Measurements from ENCODE around the gene SECISBP2. TPM values are rescaled to one million over a fixed set of nuclear protein-coding genes. Genes with fewer than 3 reads are reported as not detected.
"Not testable (repeated sequence)": the region's sequence is repeated elsewhere in the genome, so short reads cannot be mapped to it uniquely, and the experiment has no call there.

SECISBP2 gene
- total RNA-seq, 5 donors from 2014 or later (not counting 1 experiment from before 2014, with no cell fraction given) = 78.8 to 132 (median 87.5) TPM

DNA sequence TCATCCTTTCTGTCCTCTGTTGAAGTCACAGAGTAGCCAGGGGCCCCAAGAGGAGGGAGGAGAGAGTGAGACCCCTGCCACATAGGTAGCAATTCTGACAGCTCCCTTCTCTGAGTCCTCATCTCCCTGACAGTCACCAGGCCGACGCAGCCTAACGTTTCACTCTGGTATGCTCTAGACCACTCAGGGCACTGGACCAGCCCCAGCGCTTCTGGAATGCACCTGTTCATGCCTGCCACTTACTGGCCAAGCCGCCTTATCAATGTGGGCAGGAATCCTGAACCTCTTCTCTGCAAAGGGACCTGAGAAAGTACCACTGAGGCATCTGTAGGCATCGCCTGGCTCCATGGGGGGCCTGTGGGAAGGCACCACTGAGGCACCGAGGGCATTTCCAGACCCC, 50.2 kb downstream of the SECISBP2 start:
- Histone ChIP-seq H3K27ac (ENCODE audit: low read length) (peak overlapping the region; percentile 14), H3K36me3 (ENCODE audit: control insufficient read depth in 2 of 2, extremely low read depth in 1 of 2, insufficient read depth in 1 of 2, low read length in 1 of 2) (peaks cover 0 to 5% of the 10 kb centered on the region in 2 donors), H3K4me1 (ENCODE audit: control insufficient read depth in 1 of 2, extremely low read depth in 1 of 2, insufficient read depth in 2 of 2, low read length in 2 of 2) (peaks cover 0 to 40% of the 10 kb centered on the region in 2 experiments), H3K27me3 (replicated peaks in 1 of 2; ENCODE audit: control insufficient read depth in 2 of 2, extremely low read depth in 1 of 2, insufficient read depth in 2 of 2, low read length in 1 of 2) (no peaks in the 10 kb centered on the region), H3K4me3 (ENCODE audit: control insufficient read depth in 1 of 2, extremely low read depth in 1 of 2, low read length in 1 of 2) (no peak overlapping the region), H3K9me3 (no peaks in the 10 kb centered on the region)
- Mint-ChIP-seq H3K4me1 (peaks cover 7 to 13% (median 10%) of the 10 kb centered on the region in 3 donors), H3K27me3 (no peaks in the 10 kb centered on the region), H3K27ac (peak overlapping the region in 1 of 2 donors; percentile 61), H3K9me3 (no peaks in the 10 kb centered on the region), H3K4me3 (no peak overlapping the region), H3K36me3 (peaks cover 3% of the 10 kb centered on the region)
- ChIA-PET CTCF (no interaction called here), POLR2A (no interaction called here)
- ATAC-seq (replicated peaks in 1 of 4) (no peak), DNase-seq (no peak)
- WGBS (ENCODE audit: insufficient coverage) = 92% methylated on average over 7 of the region's 7 CpGs

DNA sequence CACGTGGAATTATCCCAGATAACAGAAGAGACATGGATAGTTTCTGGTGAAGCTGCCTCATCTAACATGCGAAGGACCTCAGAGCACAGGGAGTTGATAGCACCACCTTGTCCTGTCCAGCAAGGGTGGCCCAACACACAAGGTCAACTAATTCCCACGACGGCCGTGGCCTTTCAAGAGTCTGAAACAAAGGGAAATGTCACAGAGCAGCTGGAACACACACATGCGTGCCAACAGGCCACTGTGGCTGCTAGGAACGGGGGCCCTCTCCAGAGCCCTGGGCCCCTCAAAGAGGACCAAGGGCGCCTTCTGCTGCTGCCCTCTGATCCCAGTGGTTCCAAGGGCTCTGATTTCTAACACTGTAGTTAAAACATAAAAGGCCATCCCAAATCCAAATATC, 50.7 kb downstream of the SECISBP2 start:
- 97% methylated on average over 7 of the region's 8 CpGs for WGBS (ENCODE audit: insufficient coverage)

DNA sequence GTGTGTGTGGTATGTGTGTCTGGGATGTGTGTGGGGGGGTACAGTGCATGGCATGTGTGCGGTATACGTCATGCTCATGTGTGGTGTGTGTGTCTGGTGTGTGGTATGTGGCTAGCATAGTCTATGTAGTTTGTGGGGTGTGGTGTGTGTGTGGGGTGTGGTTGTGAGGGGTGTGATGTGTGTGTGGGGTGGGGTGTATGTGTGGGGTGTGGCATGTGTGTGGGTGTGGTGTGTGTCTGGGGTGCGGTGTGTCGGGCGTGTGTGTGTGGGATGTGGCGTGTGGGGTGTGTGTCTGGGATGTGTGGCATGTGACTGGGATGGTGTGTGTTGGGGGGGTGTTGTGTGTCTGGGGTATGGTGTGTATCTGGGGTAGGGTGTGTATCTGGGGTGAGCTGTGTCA, 52.3 kb downstream of the SECISBP2 start:
- Histone ChIP-seq H3K4me1 (ENCODE audit: control insufficient read depth in 1 of 2, extremely low read depth in 1 of 2, insufficient read depth in 2 of 2, low read length in 2 of 2) (peaks cover 3 to 60% of the 10 kb centered on the region in 2 experiments), H3K27me3 (replicated peaks in 1 of 2; ENCODE audit: control insufficient read depth in 2 of 2, extremely low read depth in 1 of 2, insufficient read depth in 2 of 2, low read length in 1 of 2) (no peaks in the 10 kb centered on the region), H3K27ac (ENCODE audit: low read length) (peak overlapping the region; percentile 34), H3K4me3 (ENCODE audit: control insufficient read depth in 1 of 2, extremely low read depth in 1 of 2, low read length in 1 of 2) (no peak overlapping the region), H3K36me3 (ENCODE audit: control insufficient read depth in 2 of 2, extremely low read depth in 1 of 2, insufficient read depth in 1 of 2, low read length in 1 of 2) (peaks cover 0 to 7% of the 10 kb centered on the region in 2 donors), H3K9me3 (no peaks in the 10 kb centered on the region)
- 89% methylated on average over 6 of the region's 6 CpGs for WGBS (ENCODE audit: insufficient coverage)
- Mint-ChIP-seq H3K27me3 (no peaks in the 10 kb centered on the region), H3K36me3 (no peaks in the 10 kb centered on the region), H3K4me3 (no peak overlapping the region), H3K4me1 (peaks cover 22 to 31% (median 23%) of the 10 kb centered on the region in 3 donors), H3K27ac (no peak overlapping the region), H3K9me3 (no peaks in the 10 kb centered on the region)
- ChIA-PET CTCF (no interaction called here), POLR2A (no interaction called here)
- no peak for ATAC-seq (replicated peaks in 1 of 4)
- DNase-seq = no peak

More for the DNA sequence above, 50.7 kb downstream of the SECISBP2 start:
- no peak for DNase-seq
- Histone ChIP-seq H3K27me3 (replicated peaks in 1 of 2; ENCODE audit: control insufficient read depth in 2 of 2, extremely low read depth in 1 of 2, insufficient read depth in 2 of 2, low read length in 1 of 2) (no peaks in the 10 kb centered on the region), H3K36me3 (ENCODE audit: control insufficient read depth in 2 of 2, extremely low read depth in 1 of 2, insufficient read depth in 1 of 2, low read length in 1 of 2) (peaks cover 0 to 5% of the 10 kb centered on the region in 2 donors), H3K27ac (ENCODE audit: low read length) (peak overlapping the region; percentile 14), H3K9me3 (no peaks in the 10 kb centered on the region), H3K4me1 (ENCODE audit: control insufficient read depth in 1 of 2, extremely low read depth in 1 of 2, insufficient read depth in 2 of 2, low read length in 2 of 2) (peaks cover 0 to 44% of the 10 kb centered on the region in 2 experiments), H3K4me3 (ENCODE audit: control insufficient read depth in 1 of 2, extremely low read depth in 1 of 2, low read length in 1 of 2) (no peak overlapping the region)
- POLR2A ChIA-PET = no interaction called here
- peaks cover 3% of the 10 kb centered on the region for H3K36me3 Mint-ChIP-seq
- peak overlapping the region in 1 of 2 donors; percentile 61 for H3K27ac Mint-ChIP-seq
- ATAC-seq (replicated peaks in 1 of 4) = no peak
- no peak overlapping the region for H3K4me3 Mint-ChIP-seq
- CTCF ChIA-PET = no interaction called here
- H3K4me1 Mint-ChIP-seq = peaks cover 10 to 18% (median 10%) of the 10 kb centered on the region in 3 donors
- no peaks in the 10 kb centered on the region for H3K9me3 Mint-ChIP-seq
- H3K27me3 Mint-ChIP-seq = no peaks in the 10 kb centered on the region

DNA sequence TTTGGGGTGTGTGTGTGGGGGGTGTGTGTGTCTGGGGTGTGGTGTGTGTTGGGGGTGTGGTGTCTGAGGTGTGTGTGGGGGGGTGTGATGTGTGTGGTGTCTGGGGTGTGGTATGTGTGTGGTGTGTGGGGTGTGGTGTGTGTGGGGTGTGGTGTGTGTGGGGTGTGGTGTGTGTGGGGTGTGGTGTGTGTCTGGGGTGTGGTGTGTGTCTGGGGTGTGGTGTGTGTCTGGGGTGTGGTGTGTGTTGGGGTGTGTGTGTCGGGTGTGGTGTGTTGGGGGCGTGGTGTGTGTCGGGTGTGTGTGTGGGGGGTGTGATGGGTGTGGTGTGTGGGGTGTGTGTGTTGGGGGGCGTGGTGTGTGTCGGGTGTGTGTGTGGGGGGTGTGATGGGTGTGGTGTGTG, 53.5 kb downstream of the SECISBP2 start:
- peak overlapping the region; percentile 18 for H3K27ac ChIP-seq (ENCODE audit: low read length)
- CTCF ChIA-PET; H3K4me3 ChIP-seq (ENCODE audit: control insufficient read depth in 1 of 2, extremely low read depth in 1 of 2, low read length in 1 of 2); H3K27me3 ChIP-seq (replicated peaks in 1 of 2; ENCODE audit: control insufficient read depth in 2 of 2, extremely low read depth in 1 of 2, insufficient read depth in 2 of 2, low read length in 1 of 2); POLR2A ChIA-PET; H3K27ac Mint-ChIP-seq; H3K9me3 ChIP-seq; H3K36me3 Mint-ChIP-seq; H3K27me3 Mint-ChIP-seq; H3K4me3 Mint-ChIP-seq; ATAC-seq (replicated peaks in 1 of 4); H3K9me3 Mint-ChIP-seq: not testable (repeated sequence)
- H3K4me1 Mint-ChIP-seq = peaks cover 31 to 41% (median 33%) of the 10 kb centered on the region in 3 donors
- 59% methylated on average over 2 of the region's 5 CpGs for WGBS (ENCODE audit: insufficient coverage)
- H3K36me3 ChIP-seq (ENCODE audit: control insufficient read depth in 2 of 2, extremely low read depth in 1 of 2, insufficient read depth in 1 of 2, low read length in 1 of 2) = peaks cover 3 to 13% of the 10 kb centered on the region in 2 donors
- peak in 1 of 35 experiments; percentile 11 for DNase-seq
- peaks cover 4 to 72% of the 10 kb centered on the region in 2 experiments for H3K4me1 ChIP-seq (ENCODE audit: control insufficient read depth in 1 of 2, extremely low read depth in 1 of 2, insufficient read depth in 2 of 2, low read length in 2 of 2)

DNA sequence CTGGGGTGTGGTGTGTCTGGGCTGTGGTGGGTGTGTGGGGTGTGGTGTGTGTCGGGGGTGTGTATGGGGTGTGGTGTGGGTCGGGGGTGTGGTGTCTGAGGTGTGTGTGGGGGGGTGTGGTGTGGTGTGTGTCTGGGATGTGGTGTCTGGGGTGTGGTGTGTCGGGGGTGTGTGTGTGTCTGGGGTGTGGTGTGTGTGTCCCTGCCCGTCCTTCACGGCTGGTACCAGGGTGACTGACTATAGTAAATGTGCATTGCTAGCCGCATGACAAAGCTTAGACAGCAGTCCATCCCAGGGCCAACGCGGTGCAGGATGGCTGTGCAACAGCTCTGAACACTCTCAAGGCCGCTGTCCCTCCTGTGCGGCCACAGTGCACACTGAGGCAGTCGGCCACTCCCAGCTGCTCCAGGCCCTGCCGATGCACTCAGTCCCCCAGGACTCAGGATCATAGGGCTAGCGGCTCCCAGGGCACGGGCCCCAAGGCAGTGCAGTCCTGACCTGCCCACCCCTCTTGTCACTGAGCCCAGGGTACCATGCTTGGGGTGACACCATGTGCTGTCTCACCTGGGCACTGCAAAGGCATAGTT, 54.0 kb downstream of the SECISBP2 start:
- 61% methylated on average over 14 of the region's 14 CpGs for WGBS (ENCODE audit: insufficient coverage)
- Mint-ChIP-seq H3K9me3 (no peaks in the 10 kb centered on the region), H3K4me1 (peaks cover 36 to 45% (median 37%) of the 10 kb centered on the region in 3 donors), H3K4me3 (peak overlapping the region in 1 of 3 donors; percentile 12), H3K36me3 (peaks cover 8% of the 10 kb centered on the region), H3K27me3 (no peaks in the 10 kb centered on the region), H3K27ac (peak overlapping the region; percentile 52 to 82)
- ATAC-seq (replicated peaks in 1 of 4) = peak; percentile 35 to 60 (median 56)
- no peaks in the 10 kb centered on the region for H3K27me3 ChIP-seq (replicated peaks in 1 of 2; ENCODE audit: control insufficient read depth in 2 of 2, extremely low read depth in 1 of 2, insufficient read depth in 2 of 2, low read length in 1 of 2)
- H3K9me3 ChIP-seq = no peaks in the 10 kb centered on the region
- ChIA-PET POLR2A (no interaction called here), CTCF (no interaction called here)
- peaks cover 5 to 18% of the 10 kb centered on the region in 2 donors for H3K36me3 ChIP-seq (ENCODE audit: control insufficient read depth in 2 of 2, extremely low read depth in 1 of 2, insufficient read depth in 1 of 2, low read length in 1 of 2)
- peak overlapping the region; percentile 10 for H3K27ac ChIP-seq (ENCODE audit: low read length)
- no peak overlapping the region for H3K4me3 ChIP-seq (ENCODE audit: control insufficient read depth in 1 of 2, extremely low read depth in 1 of 2, low read length in 1 of 2)
- peaks cover 4 to 72% of the 10 kb centered on the region in 2 experiments for H3K4me1 ChIP-seq (ENCODE audit: control insufficient read depth in 1 of 2, extremely low read depth in 1 of 2, insufficient read depth in 2 of 2, low read length in 2 of 2)
- peak in 30 of 35 experiments; percentile 22 to 56 (median 34) for DNase-seq

DNA sequence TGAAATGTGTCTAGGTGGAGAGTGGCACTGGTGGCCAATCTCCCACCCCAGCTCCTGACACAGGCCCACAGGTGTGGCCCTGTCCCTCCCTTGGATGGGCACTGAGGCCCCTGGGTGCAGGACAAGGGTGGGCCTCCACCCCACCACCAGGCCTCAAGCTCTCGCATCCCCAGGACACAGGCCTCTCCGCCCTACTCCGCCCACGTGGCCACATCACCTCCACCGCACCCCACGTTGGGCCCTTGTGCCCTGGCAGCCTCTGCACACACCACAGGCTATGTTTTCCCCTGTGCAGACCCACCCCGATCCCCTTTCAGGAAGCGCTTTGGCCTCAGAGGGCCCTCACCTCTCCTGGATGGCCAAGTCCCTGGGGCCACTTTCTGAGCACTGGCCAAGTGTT, 54.7 kb downstream of the SECISBP2 start:
- CTCF ChIA-PET = no interaction called here
- peaks cover 4 to 66% of the 10 kb centered on the region in 2 experiments for H3K4me1 ChIP-seq (ENCODE audit: control insufficient read depth in 1 of 2, extremely low read depth in 1 of 2, insufficient read depth in 2 of 2, low read length in 2 of 2)
- POLR2A ChIA-PET = no interaction called here
- WGBS (ENCODE audit: insufficient coverage) = 90% methylated on average over 8 of the region's 8 CpGs
- H3K27me3 ChIP-seq (replicated peaks in 1 of 2; ENCODE audit: control insufficient read depth in 2 of 2, extremely low read depth in 1 of 2, insufficient read depth in 2 of 2, low read length in 1 of 2) = no peaks in the 10 kb centered on the region
- H3K9me3 Mint-ChIP-seq = no peaks in the 10 kb centered on the region
- no peak overlapping the region for H3K4me3 Mint-ChIP-seq
- no peaks in the 10 kb centered on the region for H3K27me3 Mint-ChIP-seq
- ATAC-seq (replicated peaks in 1 of 4) (peak; percentile 3 to 15 (median 6)), DNase-seq (no peak)
- peak overlapping the region; percentile 82 to 83 for H3K27ac Mint-ChIP-seq
- peaks cover 40 to 48% (median 42%) of the 10 kb centered on the region in 3 donors for H3K4me1 Mint-ChIP-seq
- H3K36me3 Mint-ChIP-seq = peaks cover 15% of the 10 kb centered on the region
- H3K36me3 ChIP-seq (ENCODE audit: control insufficient read depth in 2 of 2, extremely low read depth in 1 of 2, insufficient read depth in 1 of 2, low read length in 1 of 2) = peaks cover 8 to 24% of the 10 kb centered on the region in 2 donors
- H3K4me3 ChIP-seq (ENCODE audit: control insufficient read depth in 1 of 2, extremely low read depth in 1 of 2, low read length in 1 of 2) = no peak overlapping the region
- peak overlapping the region; percentile 10 for H3K27ac ChIP-seq (ENCODE audit: low read length)
- no peaks in the 10 kb centered on the region for H3K9me3 ChIP-seq
